Thoracic aorta (tissue), 2 donors: ENCODE data around the gene COLGALT1. TPM values are rescaled to one million over a fixed set of nuclear protein-coding genes. Genes with fewer than 3 reads are reported as not detected.

Experiments used
- ATAC-seq: fragments of 150-250 bp; one replicate; pipeline ENCODE4 v1.8.0; 2017; ENCODE audit warnings: low read depth; ENCODE audit not compliant: insufficient number of reproducible peaks, low FRiP score
- DNase-seq: peaks from one replicate; pipeline ENCODE4 v3.0.0-alpha.2; 2020; ENCODE audit warnings: low spot score
- H3K27ac ChIP-seq, 2 donors: fragments of 200-600 bp; sonication (generic); 1 replicate in 1 of 2; 2 replicates in 1 of 2; pipeline ENCODE4 v1.5.1; 2016; ENCODE audit warnings: mild to moderate bottlenecking in 2 of 2, moderate library complexity in 2 of 2
- H3K27me3 ChIP-seq: fragments of 200-600 bp; sonication (generic); replicated peaks from 2 replicates; pipeline ENCODE4 v1.6.0; 2016; ENCODE audit warnings: mild to moderate bottlenecking; ENCODE audit not compliant: insufficient read depth
- H3K36me3 ChIP-seq: fragments of 200-600 bp; sonication (generic); one replicate; pipeline ENCODE4 v1.5.1; 2016
- H3K4me1 ChIP-seq, 2 donors: fragments of 200-600 bp; sonication (generic); 1 replicate in 1 of 2; 2 replicates in 1 of 2; pipeline versions ENCODE4 v1.5.1 to v1.6.0; 2016; ENCODE audit warnings: low read depth in 2 of 2, mild to moderate bottlenecking in 1 of 2; ENCODE audit not compliant: control insufficient read depth in 1 of 2
- H3K4me3 ChIP-seq: fragments of 200-600 bp; sonication (generic); 2 replicates; pipeline ENCODE4 v1.5.1; 2016; ENCODE audit warnings: mild to moderate bottlenecking
- H3K9me3 ChIP-seq: fragments of 200-600 bp; sonication (generic); 2 replicates; pipeline ENCODE4 v1.5.1; 2016
- CTCF ChIP-seq: fragments of 200-600 bp; sonication (generic); IDR thresholded peaks from one replicate; pipeline ENCODE4 v1.5.1; 2019; ENCODE audit warnings: antibody characterized with exemption
- total RNA-seq, 2 donors: library from RNA; depleted of rRNA; stranded (reverse); fragments of >200 nt; gene quantifications; one replicate each; pipeline versions ENCODE4 v1.1.0 to v1.2.3, GENCODE V29; 2016

Gene COLGALT1
- total RNA-seq, 2 donors from 2014 or later = 73.7 to 94.1 TPM

GRCh38 chr19:17602217-17602616, 46.8 kb downstream of the COLGALT1 start:
- H3K4me1 ChIP-seq = peaks cover 3 to 11% of the 10 kb centered on the region in 2 donors
- no peaks in the 10 kb centered on the region for H3K9me3 ChIP-seq
- H3K27me3 ChIP-seq = peaks cover 5% of the 10 kb centered on the region
- ATAC-seq = no peak
- TF ChIP-seq CTCF = no peak
- DNase-seq = no peak
- H3K27ac ChIP-seq = no peak overlapping the region
- H3K36me3 ChIP-seq = no peaks in the 10 kb centered on the region
- H3K4me3 ChIP-seq = no peak overlapping the region

- Histone ChIP-seq H3K36me3 (no peaks in the 10 kb centered on the region), H3K9me3 (no peaks in the 10 kb centered on the region), H3K4me1 (peaks cover 3 to 11% of the 10 kb centered on the region in 2 donors), H3K4me3 (no peak overlapping the region), H3K27ac (no peak overlapping the region), H3K27me3 (peaks cover 5% of the 10 kb centered on the region)
- no peak for TF ChIP-seq CTCF
- DNase-seq (no peak), ATAC-seq (no peak)
Observed at GRCh38 chr19:17602872-17603510, 47.5 kb downstream of the COLGALT1 start.

- TF ChIP-seq CTCF = no peak
- Histone ChIP-seq H3K27me3 (peaks cover 5% of the 10 kb centered on the region), H3K27ac (no peak overlapping the region)
Observed at GRCh38 chr19:17604372-17605025, 49.0 kb downstream of the COLGALT1 start.

DNA sequence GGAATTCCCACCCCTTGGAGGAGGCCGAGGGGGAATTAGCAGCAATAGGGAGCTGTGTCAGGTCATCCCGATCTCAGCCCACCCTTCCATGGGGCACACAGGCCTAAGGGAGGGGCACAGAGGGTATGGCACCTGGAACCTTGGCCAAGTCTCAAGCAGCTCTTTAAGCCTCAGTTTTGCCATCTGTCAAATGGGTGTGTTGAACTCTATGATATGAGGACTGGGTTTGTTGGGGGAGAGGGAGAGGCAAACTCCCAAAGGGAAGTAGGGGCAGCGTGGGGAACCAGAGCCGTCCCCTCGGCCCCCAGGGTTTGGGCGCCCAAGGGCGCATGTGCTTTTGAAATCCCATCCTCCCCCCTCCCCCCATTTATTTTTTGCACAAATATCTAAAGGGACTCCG, 49.7 kb downstream of the COLGALT1 start:
- DNase-seq (no peak), ATAC-seq (no peak)
- H3K4me1 ChIP-seq = peaks cover 3 to 11% of the 10 kb centered on the region in 2 donors
- H3K36me3 ChIP-seq = no peaks in the 10 kb centered on the region
- H3K27me3 ChIP-seq = peaks cover 5% of the 10 kb centered on the region
- TF ChIP-seq CTCF = no peak
- no peak overlapping the region for H3K27ac ChIP-seq
- no peak overlapping the region for H3K4me3 ChIP-seq
- no peaks in the 10 kb centered on the region for H3K9me3 ChIP-seq

More at GRCh38 chr19:17604372-17605025, 49.0 kb downstream of the COLGALT1 start:
- DNase-seq (no peak), ATAC-seq (no peak)
- H3K36me3 ChIP-seq = no peaks in the 10 kb centered on the region
- H3K9me3 ChIP-seq = no peaks in the 10 kb centered on the region
- H3K4me1 ChIP-seq = peaks cover 3 to 11% of the 10 kb centered on the region in 2 donors
- no peak overlapping the region for H3K4me3 ChIP-seq

- H3K4me1 ChIP-seq = peaks cover 3 to 11% of the 10 kb centered on the region in 2 donors
- no peak overlapping the region for H3K27ac ChIP-seq
- H3K4me3 ChIP-seq = peak overlapping the region; percentile 66
- peak; percentile 23 for DNase-seq
- peak; percentile 68 for TF ChIP-seq CTCF
- H3K36me3 ChIP-seq = no peaks in the 10 kb centered on the region
- no peaks in the 10 kb centered on the region for H3K9me3 ChIP-seq
- ATAC-seq = peak; percentile 19
- H3K27me3 ChIP-seq = peaks cover 5% of the 10 kb centered on the region
Observed at GRCh38 chr19:17605761-17606589, 50.5 kb downstream of the COLGALT1 start.
